HepG2 (cell line): ENCODE results near the gene ACAA2. TPM values are rescaled to one million over a fixed set of nuclear protein-coding genes. Genes with fewer than 3 reads are reported as not detected.

ENCODE experiments used
- CEBPG ChIP-seq: IDR thresholded peaks from 2 replicates; pipeline ENCODE4 v1.6.1; 2016
- KDM1A ChIP-seq: IDR thresholded peaks from 2 replicates; pipeline ENCODE4 v1.6.1; 2016; ENCODE audit warnings: missing compliant biosample characterization
- MIER2 ChIP-seq: IDR thresholded peaks from 2 replicates; pipeline ENCODE4 v1.6.1; 2016; ENCODE audit warnings: missing biosample characterization, missing genetic modification reagents
- NCOA2 ChIP-seq: sonication (generic); formaldehyde crosslinking; IDR thresholded peaks from 2 replicates; pipeline ENCODE4 v1.8.0; 2022; ENCODE audit warnings: inconsistent platforms
- NR2F6 ChIP-seq, 2 experiments: IDR thresholded peaks; 2 replicates each; pipeline ENCODE4 v1.6.1; 2016; ENCODE audit warnings: antibody characterized with exemption in 1 of 2, mild to moderate bottlenecking in 1 of 2
- RXRB ChIP-seq: IDR thresholded peaks from 2 replicates; pipeline ENCODE4 v1.6.1; 2016; ENCODE audit warnings: borderline replicate concordance, missing genetic modification reagents, missing compliant biosample characterization
- TP53 ChIP-seq: sonication (generic); formaldehyde crosslinking; conservative IDR thresholded peaks from 2 replicates; pipeline ENCODE4 v1.4.0; 2020; ENCODE audit warnings: missing genetic modification reagents
- ZSCAN31 ChIP-seq: sonication (generic); formaldehyde crosslinking; IDR thresholded peaks from 2 replicates; pipeline ENCODE4 v1.5.0; 2020; ENCODE audit warnings: low read depth, mild to moderate bottlenecking, missing genetic modification reagents
- polyA plus RNA-seq, 8 experiments: library from polyadenylated mRNA; depleted of rRNA in 3 of 8; stranded (reverse) in 7 of 8; unstranded in 1 of 8; fragments of >200 nt; fragmentation: Illumina TruSeq in 4 of 8; extraction: Trizol in 4 of 8; gene quantifications; 2 replicates each; pipeline versions ENCODE4 v1.2.1 to v1.2.3, GENCODE V29; 2011 to 2016; ENCODE audit warnings: low read depth in 4 of 8, missing spikeins in 1 of 8, mixed read lengths in 1 of 8; ENCODE audit not compliant: insufficient read depth in 1 of 8
- total RNA-seq, 5 experiments: library from RNA; depleted of rRNA; stranded (reverse); fragments of >200 nt; fragmentation: Illumina TruSeq; extraction: Trizol; gene quantifications; 2 replicates each; pipeline ENCODE4 v1.2.3, GENCODE V29; 2016; ENCODE audit warnings: low read depth in 1 of 5
- TF ChIP-seq, protein P1 (sequence below): IDR thresholded peaks from 2 replicates; pipeline ENCODE4 v1.4.0; 2020; ENCODE audit warnings: mild to moderate bottlenecking, missing genetic modification reagents
- TF ChIP-seq, protein P2 (sequence below): sonication (generic); formaldehyde crosslinking; IDR thresholded peaks from 2 replicates; pipeline ENCODE4 v1.4.0; 2020; ENCODE audit warnings: mild to moderate bottlenecking, missing genetic modification reagents
- TF ChIP-seq, protein P3 (sequence below): sonication (generic); formaldehyde crosslinking; IDR thresholded peaks from 2 replicates; pipeline ENCODE4 v1.9.0; 2022; ENCODE audit warnings: missing genetic modification reagents, mild to moderate bottlenecking, borderline replicate concordance
- TF ChIP-seq, protein P4 (sequence below): sonication (generic); formaldehyde crosslinking; IDR thresholded peaks from 2 replicates; pipeline ENCODE4 v1.4.0; 2020; ENCODE audit warnings: low read depth, missing genetic modification reagents

The ACAA2 gene
- total and polyA plus RNA-seq, 2 of the 13 experiments (the other 11 are each of a cell fraction or from before 2014, with no cell fraction given), result 51.6 to 182 TPM

DNA sequence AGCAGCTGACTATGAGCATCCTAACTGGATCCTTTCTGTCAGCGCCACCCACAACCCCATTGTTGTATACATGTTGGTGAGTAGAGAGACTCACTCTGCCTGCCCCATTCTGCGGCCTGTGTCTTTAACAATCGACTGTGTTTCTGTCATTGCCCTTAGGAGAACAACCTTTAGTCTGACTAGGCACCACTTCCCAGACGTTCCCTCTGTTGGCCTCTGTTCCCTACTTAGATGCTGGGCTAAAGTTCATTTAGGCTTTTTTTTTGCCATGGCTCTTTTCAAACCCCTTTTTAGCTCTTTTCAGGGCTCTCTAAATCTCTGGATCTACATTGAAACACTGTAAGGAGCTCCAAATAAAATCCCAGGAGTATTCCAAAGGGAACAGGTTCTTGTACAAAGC is 20.5 kb upstream of the ACAA2 start (continued):
- TF ChIP-seq, protein P1, sequence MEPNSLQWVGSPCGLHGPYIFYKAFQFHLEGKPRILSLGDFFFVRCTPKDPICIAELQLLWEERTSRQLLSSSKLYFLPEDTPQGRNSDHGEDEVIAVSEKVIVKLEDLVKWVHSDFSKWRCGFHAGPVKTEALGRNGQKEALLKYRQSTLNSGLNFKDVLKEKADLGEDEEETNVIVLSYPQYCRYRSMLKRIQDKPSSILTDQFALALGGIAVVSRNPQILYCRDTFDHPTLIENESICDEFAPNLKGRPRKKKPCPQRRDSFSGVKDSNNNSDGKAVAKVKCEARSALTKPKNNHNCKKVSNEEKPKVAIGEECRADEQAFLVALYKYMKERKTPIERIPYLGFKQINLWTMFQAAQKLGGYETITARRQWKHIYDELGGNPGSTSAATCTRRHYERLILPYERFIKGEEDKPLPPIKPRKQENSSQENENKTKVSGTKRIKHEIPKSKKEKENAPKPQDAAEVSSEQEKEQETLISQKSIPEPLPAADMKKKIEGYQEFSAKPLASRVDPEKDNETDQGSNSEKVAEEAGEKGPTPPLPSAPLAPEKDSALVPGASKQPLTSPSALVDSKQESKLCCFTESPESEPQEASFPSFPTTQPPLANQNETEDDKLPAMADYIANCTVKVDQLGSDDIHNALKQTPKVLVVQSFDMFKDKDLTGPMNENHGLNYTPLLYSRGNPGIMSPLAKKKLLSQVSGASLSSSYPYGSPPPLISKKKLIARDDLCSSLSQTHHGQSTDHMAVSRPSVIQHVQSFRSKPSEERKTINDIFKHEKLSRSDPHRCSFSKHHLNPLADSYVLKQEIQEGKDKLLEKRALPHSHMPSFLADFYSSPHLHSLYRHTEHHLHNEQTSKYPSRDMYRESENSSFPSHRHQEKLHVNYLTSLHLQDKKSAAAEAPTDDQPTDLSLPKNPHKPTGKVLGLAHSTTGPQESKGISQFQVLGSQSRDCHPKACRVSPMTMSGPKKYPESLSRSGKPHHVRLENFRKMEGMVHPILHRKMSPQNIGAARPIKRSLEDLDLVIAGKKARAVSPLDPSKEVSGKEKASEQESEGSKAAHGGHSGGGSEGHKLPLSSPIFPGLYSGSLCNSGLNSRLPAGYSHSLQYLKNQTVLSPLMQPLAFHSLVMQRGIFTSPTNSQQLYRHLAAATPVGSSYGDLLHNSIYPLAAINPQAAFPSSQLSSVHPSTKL, result peak; percentile 66
- TF ChIP-seq NCOA2 (CRISPR knock-in tag) (peak; percentile 55; the same call in 1 of the 2 replicates), CEBPG (CRISPR knock-in tag) (0 out of 2 replicates have a peak, but pooled peaks have one; percentile 10), RXRB (peak; percentile 59; the same call in 1 of the 2 replicates), MIER2 (CRISPR knock-in tag) (0 out of 2 replicates have a peak, but pooled peaks have one; percentile 23), TP53 (CRISPR knock-in tag) (0 out of 2 replicates have a peak, but pooled peaks have one; percentile 57), ZSCAN31 (no peak), NR2F6 (IDR thresholded peaks at IDR 0.05) (0 out of 2 replicates have a peak, but pooled peaks have one; percentile 13), NR2F6 (CRISPR knock-in tag; IDR thresholded peaks at IDR 0.05) (peak; percentile 64; the same call in 1 of the 2 replicates), KDM1A (CRISPR knock-in tag) (peak; percentile 28; the same call in 1 of the 2 replicates)
- TF ChIP-seq, protein P2, sequence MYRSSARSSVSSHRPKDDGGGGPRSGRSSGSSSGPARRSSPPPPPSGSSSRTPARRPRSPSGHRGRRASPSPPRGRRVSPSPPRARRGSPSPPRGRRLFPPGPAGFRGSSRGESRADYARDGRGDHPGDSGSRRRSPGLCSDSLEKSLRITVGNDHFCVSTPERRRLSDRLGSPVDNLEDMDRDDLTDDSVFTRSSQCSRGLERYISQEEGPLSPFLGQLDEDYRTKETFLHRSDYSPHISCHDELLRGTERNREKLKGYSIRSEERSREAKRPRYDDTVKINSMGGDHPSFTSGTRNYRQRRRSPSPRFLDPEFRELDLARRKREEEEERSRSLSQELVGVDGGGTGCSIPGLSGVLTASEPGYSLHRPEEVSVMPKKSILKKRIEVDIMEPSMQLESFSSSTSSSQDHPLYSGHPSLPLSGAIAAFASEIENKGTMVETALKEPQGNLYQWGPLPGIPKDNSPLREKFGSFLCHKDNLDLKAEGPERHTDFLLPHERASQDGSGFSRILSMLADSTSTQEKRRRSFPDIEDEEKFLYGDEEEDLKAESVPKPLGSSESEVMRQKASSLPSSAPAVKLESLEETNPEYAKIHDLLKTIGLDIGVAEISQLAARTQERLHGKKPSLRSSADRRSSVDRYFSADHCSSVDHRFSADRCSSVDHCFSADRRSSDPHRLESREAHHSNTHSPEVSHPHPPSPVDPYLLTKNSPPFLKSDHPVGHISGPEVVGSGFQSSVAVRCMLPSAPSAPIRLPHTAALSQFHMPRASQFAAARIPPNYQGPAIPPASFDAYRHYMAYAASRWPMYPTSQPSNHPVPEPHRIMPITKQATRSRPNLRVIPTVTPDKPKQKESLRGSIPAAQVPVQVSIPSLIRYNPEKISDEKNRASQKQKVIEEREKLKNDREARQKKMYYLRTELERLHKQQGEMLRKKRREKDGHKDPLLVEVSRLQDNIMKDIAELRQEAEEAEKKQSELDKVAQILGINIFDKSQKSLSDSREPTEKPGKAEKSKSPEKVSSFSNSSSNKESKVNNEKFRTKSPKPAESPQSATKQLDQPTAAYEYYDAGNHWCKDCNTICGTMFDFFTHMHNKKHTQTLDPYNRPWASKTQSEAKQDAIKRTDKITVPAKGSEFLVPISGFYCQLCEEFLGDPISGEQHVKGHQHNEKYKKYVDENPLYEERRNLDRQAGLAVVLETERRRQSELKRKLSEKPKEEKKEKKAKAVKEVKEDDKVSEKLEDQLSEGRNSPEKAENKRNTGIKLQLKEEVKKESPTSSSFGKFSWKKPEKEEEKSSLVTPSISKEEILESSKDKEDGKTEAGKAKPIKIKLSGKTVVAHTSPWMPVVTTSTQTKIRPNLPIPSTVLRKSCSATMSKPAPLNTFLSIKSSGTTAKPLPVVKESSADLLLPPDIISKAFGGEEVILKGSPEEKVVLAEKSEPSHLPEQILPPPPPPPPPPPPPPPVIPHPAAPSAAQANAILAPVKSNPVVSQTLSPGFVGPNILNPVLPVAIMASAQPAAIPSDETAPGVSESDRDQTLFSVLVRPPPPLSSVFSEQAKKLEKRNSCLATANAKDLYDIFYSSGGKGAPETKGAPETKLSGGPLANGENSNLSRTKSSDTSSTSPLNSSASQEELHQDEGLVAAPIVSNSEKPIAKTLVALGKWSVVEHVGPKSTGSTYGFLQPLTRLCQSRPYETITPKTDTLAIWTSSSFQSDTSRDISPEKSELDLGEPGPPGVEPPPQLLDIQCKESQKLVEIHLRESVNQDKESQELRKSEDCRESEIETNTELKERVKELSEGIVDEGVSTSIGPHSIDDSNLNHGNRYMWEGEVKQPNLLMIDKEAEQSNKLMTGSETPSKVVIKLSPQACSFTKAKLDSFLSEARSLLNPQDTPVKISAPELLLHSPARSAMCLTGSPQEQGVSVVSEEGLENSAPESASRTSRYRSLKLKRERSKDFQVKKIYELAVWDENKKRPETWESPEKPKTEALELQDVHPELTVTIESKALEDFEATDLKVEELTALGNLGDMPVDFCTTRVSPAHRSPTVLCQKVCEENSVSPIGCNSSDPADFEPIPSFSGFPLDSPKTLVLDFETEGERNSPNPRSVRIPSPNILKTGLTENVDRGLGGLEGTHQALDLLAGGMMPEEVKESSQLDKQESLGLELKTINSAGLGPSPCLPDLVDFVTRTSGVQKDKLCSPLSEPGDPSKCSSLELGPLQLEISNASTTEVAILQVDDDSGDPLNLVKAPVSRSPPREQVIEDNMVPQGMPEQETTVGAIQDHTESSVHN (CRISPR knock-in tag), result no peak
- TF ChIP-seq, protein P3, sequence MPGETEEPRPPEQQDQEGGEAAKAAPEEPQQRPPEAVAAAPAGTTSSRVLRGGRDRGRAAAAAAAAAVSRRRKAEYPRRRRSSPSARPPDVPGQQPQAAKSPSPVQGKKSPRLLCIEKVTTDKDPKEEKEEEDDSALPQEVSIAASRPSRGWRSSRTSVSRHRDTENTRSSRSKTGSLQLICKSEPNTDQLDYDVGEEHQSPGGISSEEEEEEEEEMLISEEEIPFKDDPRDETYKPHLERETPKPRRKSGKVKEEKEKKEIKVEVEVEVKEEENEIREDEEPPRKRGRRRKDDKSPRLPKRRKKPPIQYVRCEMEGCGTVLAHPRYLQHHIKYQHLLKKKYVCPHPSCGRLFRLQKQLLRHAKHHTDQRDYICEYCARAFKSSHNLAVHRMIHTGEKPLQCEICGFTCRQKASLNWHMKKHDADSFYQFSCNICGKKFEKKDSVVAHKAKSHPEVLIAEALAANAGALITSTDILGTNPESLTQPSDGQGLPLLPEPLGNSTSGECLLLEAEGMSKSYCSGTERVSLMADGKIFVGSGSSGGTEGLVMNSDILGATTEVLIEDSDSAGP (CRISPR knock-in tag), result peak; percentile 83; the same call in 1 of the 2 replicates
- TF ChIP-seq, protein P4, sequence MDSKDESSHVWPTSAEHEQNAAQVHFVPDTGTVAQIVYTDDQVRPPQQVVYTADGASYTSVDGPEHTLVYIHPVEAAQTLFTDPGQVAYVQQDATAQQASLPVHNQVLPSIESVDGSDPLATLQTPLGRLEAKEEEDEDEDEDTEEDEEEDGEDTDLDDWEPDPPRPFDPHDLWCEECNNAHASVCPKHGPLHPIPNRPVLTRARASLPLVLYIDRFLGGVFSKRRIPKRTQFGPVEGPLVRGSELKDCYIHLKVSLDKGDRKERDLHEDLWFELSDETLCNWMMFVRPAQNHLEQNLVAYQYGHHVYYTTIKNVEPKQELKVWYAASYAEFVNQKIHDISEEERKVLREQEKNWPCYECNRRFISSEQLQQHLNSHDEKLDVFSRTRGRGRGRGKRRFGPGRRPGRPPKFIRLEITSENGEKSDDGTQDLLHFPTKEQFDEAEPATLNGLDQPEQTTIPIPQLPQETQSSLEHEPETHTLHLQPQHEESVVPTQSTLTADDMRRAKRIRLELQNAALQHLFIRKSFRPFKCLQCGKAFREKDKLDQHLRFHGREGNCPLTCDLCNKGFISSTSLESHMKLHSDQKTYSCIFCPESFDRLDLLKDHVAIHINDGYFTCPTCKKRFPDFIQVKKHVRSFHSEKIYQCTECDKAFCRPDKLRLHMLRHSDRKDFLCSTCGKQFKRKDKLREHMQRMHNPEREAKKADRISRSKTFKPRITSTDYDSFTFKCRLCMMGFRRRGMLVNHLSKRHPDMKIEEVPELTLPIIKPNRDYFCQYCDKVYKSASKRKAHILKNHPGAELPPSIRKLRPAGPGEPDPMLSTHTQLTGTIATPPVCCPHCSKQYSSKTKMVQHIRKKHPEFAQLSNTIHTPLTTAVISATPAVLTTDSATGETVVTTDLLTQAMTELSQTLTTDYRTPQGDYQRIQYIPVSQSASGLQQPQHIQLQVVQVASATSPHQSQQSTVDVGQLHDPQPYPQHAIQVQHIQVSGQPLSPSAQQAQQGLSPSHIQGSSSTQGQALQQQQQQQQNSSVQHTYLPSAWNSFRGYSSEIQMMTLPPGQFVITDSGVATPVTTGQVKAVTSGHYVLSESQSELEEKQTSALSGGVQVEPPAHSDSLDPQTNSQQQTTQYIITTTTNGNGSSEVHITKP (CRISPR knock-in tag), result no peak
